H1 (cell line): ENCODE data around the gene TSTD2. TPM values are rescaled to one million over a fixed set of nuclear protein-coding genes. Genes with fewer than 3 reads are reported as not detected.

Experiments
- CTCF ChIA-PET: fragments of 300-600 bp; sonication (Branson Sonifier 250); formaldehyde crosslinking; loops from one replicate; lab custom pipeline; 2021; ENCODE audit not compliant: partially characterized antibody; lab: Charles Lee
- POLR2A ChIA-PET: fragments of 300-600 bp; sonication (Branson Sonifier 250); formaldehyde crosslinking; loops from one replicate; lab custom pipeline; 2021; ENCODE audit warnings: inconsistent platforms; ENCODE audit not compliant: partially characterized antibody; lab: Charles Lee
- DNase-seq, 2 experiments: peaks; one replicate each; pipeline versions ENCODE4 v3.0.0 to v3.0.0-alpha.2; 2010 to 2022; ENCODE audit warnings: low spot score in 2 of 2, low read depth in 1 of 2, mixed read lengths in 1 of 2
- FAIRE-seq: peaks from 2 replicates; lab custom pipeline; 2011; peaks lifted over from hg19 to GRCh38; lab: Jason Lieb, UNC
- H2AFZ ChIP-seq: 2 replicates; pipeline ENCODE4 v1.8.1; 2012; ENCODE audit warnings: low read length, inconsistent platforms
- H2AK5ac ChIP-seq: 2 replicates; pipeline ENCODE4 v1.6.1; 2013; ENCODE audit warnings: low read depth, low read length
- H2BK120ac ChIP-seq: replicated peaks from 2 replicates; pipeline ENCODE3; 2013; ENCODE audit warnings: low read depth, low read length, inconsistent platforms
- H2BK12ac ChIP-seq: 2 replicates; pipeline ENCODE4 v1.6.1; 2013; ENCODE audit warnings: low read depth, low read length
- H2BK15ac ChIP-seq: 2 replicates; pipeline ENCODE4 v1.6.1; 2013; ENCODE audit warnings: low read length
- H2BK20ac ChIP-seq: 2 replicates; pipeline ENCODE4 v1.6.1; 2013; ENCODE audit warnings: low read length
- H2BK5ac ChIP-seq: 2 replicates; pipeline ENCODE4 v1.6.1; 2013; ENCODE audit warnings: low read depth, low read length
- H3K14ac ChIP-seq: 2 replicates; pipeline ENCODE4 v1.6.1; 2013; ENCODE audit warnings: inconsistent platforms; ENCODE audit not compliant: insufficient read length
- H3K18ac ChIP-seq: 2 replicates; pipeline ENCODE4 v1.6.1; 2013; ENCODE audit warnings: low read length; ENCODE audit errors: extremely low read depth
- H3K23ac ChIP-seq: 2 replicates; pipeline ENCODE4 v1.6.1; 2013; ENCODE audit warnings: inconsistent platforms; ENCODE audit not compliant: insufficient read length
- H3K23me2 ChIP-seq: 2 replicates; pipeline ENCODE4 v1.6.1; 2013; ENCODE audit warnings: low read depth, low read length
- H3K27ac ChIP-seq: 2 replicates; pipeline ENCODE4 v1.6.1; 2011; ENCODE audit warnings: low read depth, low read length, inconsistent platforms
- H3K27me3 ChIP-seq, 4 experiments: replicated peaks in 1 of 4; 1 replicate in 1 of 4; 2 replicates in 3 of 4; pipeline versions ENCODE4 v1.6.1 to v1.8.1; 2011 to 2013; ENCODE audit warnings: low read length in 3 of 4, mild to moderate bottlenecking in 3 of 4, inconsistent platforms in 2 of 4, mixed read lengths in 2 of 4, moderate library complexity in 1 of 4; ENCODE audit not compliant: control insufficient read depth in 3 of 4, insufficient read depth in 3 of 4; ENCODE audit errors: extremely low read depth in 1 of 4
- H3K36me3 ChIP-seq, 4 experiments: 2 replicates each; pipeline versions ENCODE4 v1.6.1 to v1.8.1; 2011 to 2013; ENCODE audit warnings: mild to moderate bottlenecking in 4 of 4, low read length in 3 of 4, moderate library complexity in 2 of 4, control low read depth in 1 of 4, inconsistent platforms in 1 of 4; ENCODE audit not compliant: insufficient read depth in 4 of 4, control insufficient read depth in 2 of 4
- H3K4ac ChIP-seq: replicated peaks from 2 replicates; pipeline ENCODE3; 2013; ENCODE audit warnings: low read length, low read depth, mixed read lengths, inconsistent platforms; ENCODE audit not compliant: insufficient read length
- H3K4me1 ChIP-seq, 4 experiments: replicated peaks in 1 of 4; 1 replicate in 1 of 4; 2 replicates in 3 of 4; pipeline versions ENCODE4 v1.6.1 to v1.8.1; 2011 to 2013; ENCODE audit warnings: low read length in 3 of 4, inconsistent platforms in 2 of 4, mixed read lengths in 1 of 4; ENCODE audit not compliant: insufficient read depth in 4 of 4, control insufficient read depth in 3 of 4
- H3K4me2 ChIP-seq, 2 experiments: 2 replicates each; pipeline versions ENCODE4 v1.6.1 to v1.8.1; 2011 to 2013; ENCODE audit warnings: low read depth in 2 of 2, low read length in 2 of 2, control low read depth in 1 of 2, inconsistent platforms in 1 of 2, mild to moderate bottlenecking in 1 of 2; ENCODE audit not compliant: insufficient read depth in 1 of 2
- H3K4me3 ChIP-seq, 4 experiments: fragments of 200-600, 300-600 bp in 1 of 4; sonication (generic), shearing (Covaris generic), sonication (Bioruptor Twin) in 1 of 4; 2 replicates each; pipeline versions ENCODE4 v1.5.1 to v1.8.1; 2011 to 2016; ENCODE audit warnings: low read length in 4 of 4, low read depth in 3 of 4, control low read depth in 2 of 4, inconsistent platforms in 2 of 4, mild to moderate bottlenecking in 2 of 4, mixed read lengths in 1 of 4, moderate library complexity in 1 of 4; ENCODE audit not compliant: insufficient read depth in 2 of 4; ENCODE audit errors: extremely low read depth in 1 of 4
- H3K56ac ChIP-seq: replicated peaks from 2 replicates; pipeline ENCODE3; 2013; ENCODE audit warnings: low read depth, mild to moderate bottlenecking, mixed read lengths, low read length, inconsistent platforms; ENCODE audit not compliant: insufficient read length
- H3K79me1 ChIP-seq: 2 replicates; pipeline ENCODE4 v1.6.1; 2013; ENCODE audit warnings: low read depth, low read length, control low read depth
- H3K79me2 ChIP-seq, 2 experiments: 2 replicates each; pipeline versions ENCODE4 v1.6.1 to v1.8.1; 2012 to 2013; ENCODE audit warnings: low read length in 2 of 2, mild to moderate bottlenecking in 2 of 2, inconsistent platforms in 1 of 2; ENCODE audit not compliant: insufficient read depth in 2 of 2, control insufficient read depth in 1 of 2
- H3K9ac ChIP-seq, 4 experiments: replicated peaks in 1 of 4; 1 replicate in 1 of 4; 2 replicates in 3 of 4; pipeline versions ENCODE4 v1.6.1 to v1.8.1; 2011 to 2013; ENCODE audit warnings: low read depth in 3 of 4, low read length in 3 of 4, control low read depth in 2 of 4, mild to moderate bottlenecking in 2 of 4, moderate library complexity in 2 of 4, inconsistent platforms in 1 of 4; ENCODE audit errors: extremely low read depth in 1 of 4
- H3K9me3 ChIP-seq, 2 experiments: 2 replicates each; pipeline versions ENCODE4 v1.6.1 to v1.8.1; 2012 to 2013; ENCODE audit warnings: mild to moderate bottlenecking in 2 of 2, moderate library complexity in 2 of 2, control low read depth in 1 of 2, inconsistent platforms in 1 of 2, low read depth in 1 of 2, low read length in 1 of 2, mixed read lengths in 1 of 2; ENCODE audit not compliant: insufficient read depth in 2 of 2
- H4K20me1 ChIP-seq, 2 experiments: replicated peaks in 1 of 2; 2 replicates each; pipeline versions ENCODE3 to v1.8.1; 2011 to 2013; ENCODE audit warnings: inconsistent platforms in 2 of 2, low read length in 2 of 2, mild to moderate bottlenecking in 1 of 2; ENCODE audit not compliant: insufficient read depth in 2 of 2, control insufficient read depth in 1 of 2
- H4K5ac ChIP-seq: 2 replicates; pipeline ENCODE4 v1.6.1; 2013; ENCODE audit warnings: low read length, low read depth, mixed read lengths, inconsistent platforms; ENCODE audit not compliant: insufficient read length
- H4K8ac ChIP-seq: 2 replicates; pipeline ENCODE4 v1.8.0; 2013; ENCODE audit warnings: mild to moderate bottlenecking, moderate library complexity, low read length, inconsistent platforms; ENCODE audit not compliant: insufficient read depth; ENCODE audit errors: extremely low read depth
- H4K91ac ChIP-seq: replicated peaks from 2 replicates; pipeline ENCODE3; 2013; ENCODE audit warnings: low read length, mixed read lengths, inconsistent platforms; ENCODE audit not compliant: insufficient read length
- HDAC2 ChIP-seq, 2 experiments: fragments of 300-600 bp in 1 of 2; sonication (generic) in 1 of 2; IDR thresholded peaks; 2 replicates each; pipeline ENCODE4 v1.6.1; 2011 to 2012; ENCODE audit warnings: low read depth in 2 of 2, low read length in 2 of 2, mild to moderate bottlenecking in 2 of 2, moderate library complexity in 2 of 2, borderline replicate concordance in 1 of 2, inconsistent platforms in 1 of 2
- RAD21 ChIP-seq, 2 experiments: IDR thresholded peaks in 1 of 2; conservative IDR thresholded peaks in 1 of 2; 2 replicates each; pipeline ENCODE4 v1.6.1; 2011; ENCODE audit warnings: low read depth in 2 of 2, low read length in 2 of 2, improper control_type of control experiment in 1 of 2, inconsistent platforms in 1 of 2, mild to moderate bottlenecking in 1 of 2, moderate library complexity in 1 of 2
- SAP30 ChIP-seq: fragments of 300-600 bp; sonication (generic); IDR thresholded peaks from 2 replicates; pipeline ENCODE4 v1.7.1; 2012; ENCODE audit warnings: low read length, moderate library complexity, mild to moderate bottlenecking, inconsistent platforms; ENCODE audit not compliant: insufficient read depth, insufficient replicate concordance
- YY1 ChIP-seq: IDR thresholded peaks from 2 replicates; pipeline ENCODE4 v1.6.1; 2011; ENCODE audit warnings: low read depth, mild to moderate bottlenecking, low read length
- WGBS, 2 experiments: shearing (Covaris generic) in 1 of 2; methylation state at CpG; one replicate each; pipeline versions ENCODE4 v1.1.6 to v1.1.7; 2013 to 2015; ENCODE audit warnings: low lambda C conversion rate in 2 of 2, mixed read lengths in 2 of 2, inconsistent platforms in 1 of 2, low coverage in 1 of 2, missing lambda C conversion rate in 1 of 2; ENCODE audit not compliant: insufficient replicate concordance in 2 of 2, insufficient coverage in 1 of 2, insufficient read length in 1 of 2; ENCODE audit errors: extremely low coverage in 1 of 2, missing lambda C conversion rate in 1 of 2; 5-methylcytosine and 5-hydroxymethylcytosine counted together
- polyA plus RNA-seq, 7 experiments: library from polyadenylated mRNA; depleted of rRNA in 3 of 7; stranded (reverse) in 5 of 7; unstranded in 2 of 7; fragments of >200 nt in 5 of 7; fragments of 200-250 nt in 2 of 7; gene quantifications; 1 replicate in 5 of 7; 2 replicates in 1 of 7; 4 replicates in 1 of 7; pipeline versions ENCODE4 v1.2.1 to v1.2.3, GENCODE V29; 2011 to 2013; ENCODE audit warnings: missing spikeins in 2 of 7, mixed read lengths in 2 of 7
- total RNA-seq: library from RNA; stranded (reverse); fragmentation: NEBNext Ultra II Directional; extraction: Animal tissue kit (Norgen Biotek cat#: 25700); gene quantifications from 2 replicates; pipeline ENCODE4 v1.2.1, GENCODE V29; 2021
- TF ChIP-seq, protein P1 (sequence below): IDR thresholded peaks from 2 replicates; pipeline ENCODE4 v1.6.1; 2012; ENCODE audit warnings: inconsistent platforms
- TF ChIP-seq, protein P2 (sequence below), 3 experiments: IDR thresholded peaks; 1 replicate in 2 of 3; 2 replicates in 1 of 3; pipeline versions ENCODE4 v1.5.1 to v1.6.1; 2011; ENCODE audit warnings: low read length in 3 of 3, mild to moderate bottlenecking in 3 of 3, inconsistent platforms in 2 of 3, low read depth in 1 of 3, moderate library complexity in 1 of 3; ENCODE audit not compliant: insufficient read depth in 1 of 3; ENCODE audit errors: control extremely low read depth in 1 of 3

Gene TSTD2
- total and polyA plus RNA-seq, 2 of the 8 experiments (the other 6 are each of a cell fraction or from before 2014, with no cell fraction given), result 16.1 to 17.5 TPM

DNA sequence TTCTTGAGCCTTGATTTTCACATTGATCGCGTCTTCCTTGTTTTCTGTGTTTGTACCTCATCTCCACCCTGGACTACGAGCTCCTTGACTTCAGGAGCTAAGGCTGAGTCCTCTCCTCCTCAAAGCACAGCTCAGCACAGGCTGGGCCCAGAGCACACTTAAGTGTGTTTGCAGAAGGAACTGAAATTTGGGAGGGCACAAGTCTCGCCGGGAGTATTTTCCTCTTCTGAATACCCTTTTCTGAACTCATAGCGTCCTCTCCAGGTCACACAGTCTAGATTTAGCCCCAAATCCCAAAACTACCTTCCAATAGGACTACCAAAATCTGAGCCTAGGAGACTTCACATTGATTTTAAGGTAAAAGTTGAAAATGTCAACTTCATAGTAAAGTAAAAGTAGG lies 41.6 kb downstream of the TSTD2 start:
- peak overlapping the region; percentile 55; the same call in 1 of the 2 replicates for H2BK12ac ChIP-seq
- H2AK5ac ChIP-seq, result no peak overlapping the region
- no peak overlapping the region for H3K56ac ChIP-seq
- no peak overlapping the region for H3K9ac ChIP-seq
- no peaks in the 10 kb centered on the region for H3K79me2 ChIP-seq
- no peak overlapping the region for H2BK5ac ChIP-seq
- TF ChIP-seq SAP30 (no peak), HDAC2 (IDR thresholded peaks at IDR 0.05; ENCODE audit: borderline replicate concordance in 1 of 2, low read depth in 2 of 2, low read length in 2 of 2) (no peak), RAD21 (IDR thresholded peaks at IDR 0.05 in 1 of 2, conservative IDR thresholded peaks at IDR 0.05 in 1 of 2; ENCODE audit: low read depth in 2 of 2, low read length in 2 of 2) (peak; percentile 67 to 70), YY1 (no peak)
- TF ChIP-seq, protein P1, sequence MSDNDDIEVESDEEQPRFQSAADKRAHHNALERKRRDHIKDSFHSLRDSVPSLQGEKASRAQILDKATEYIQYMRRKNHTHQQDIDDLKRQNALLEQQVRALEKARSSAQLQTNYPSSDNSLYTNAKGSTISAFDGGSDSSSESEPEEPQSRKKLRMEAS, result no peak
- TF ChIP-seq, protein P2, sequence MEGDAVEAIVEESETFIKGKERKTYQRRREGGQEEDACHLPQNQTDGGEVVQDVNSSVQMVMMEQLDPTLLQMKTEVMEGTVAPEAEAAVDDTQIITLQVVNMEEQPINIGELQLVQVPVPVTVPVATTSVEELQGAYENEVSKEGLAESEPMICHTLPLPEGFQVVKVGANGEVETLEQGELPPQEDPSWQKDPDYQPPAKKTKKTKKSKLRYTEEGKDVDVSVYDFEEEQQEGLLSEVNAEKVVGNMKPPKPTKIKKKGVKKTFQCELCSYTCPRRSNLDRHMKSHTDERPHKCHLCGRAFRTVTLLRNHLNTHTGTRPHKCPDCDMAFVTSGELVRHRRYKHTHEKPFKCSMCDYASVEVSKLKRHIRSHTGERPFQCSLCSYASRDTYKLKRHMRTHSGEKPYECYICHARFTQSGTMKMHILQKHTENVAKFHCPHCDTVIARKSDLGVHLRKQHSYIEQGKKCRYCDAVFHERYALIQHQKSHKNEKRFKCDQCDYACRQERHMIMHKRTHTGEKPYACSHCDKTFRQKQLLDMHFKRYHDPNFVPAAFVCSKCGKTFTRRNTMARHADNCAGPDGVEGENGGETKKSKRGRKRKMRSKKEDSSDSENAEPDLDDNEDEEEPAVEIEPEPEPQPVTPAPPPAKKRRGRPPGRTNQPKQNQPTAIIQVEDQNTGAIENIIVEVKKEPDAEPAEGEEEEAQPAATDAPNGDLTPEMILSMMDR (IDR thresholded peaks at IDR 0.05; ENCODE audit: control extremely low read depth in 1 of 3, insufficient read depth in 1 of 3, low read depth in 1 of 3, low read length in 3 of 3), result peak in 2 of 3 experiments; percentile 28 to 48; a peak in 3 of 4 replicates
- no peak overlapping the region for H3K27ac ChIP-seq
- 89% methylated on average over 6 of the region's 6 CpGs; no CpG with 5 or more reads in 1 of the 2 experiments for WGBS, 2 experiments
- no peak overlapping the region for H3K4me2 ChIP-seq
- POLR2A ChIA-PET, result interaction anchor here (1.0 kb wide), 1 partner anchor 64 kb away, joined by 3 read pairs; no protein-coding TSS in a partner anchor
- no peak overlapping the region for H4K8ac ChIP-seq
- H3K23me2 ChIP-seq, result no peaks in the 10 kb centered on the region
- no peak overlapping the region for H2BK15ac ChIP-seq
- H3K4me1 ChIP-seq, result no peaks in the 10 kb centered on the region; a peak in 2 of 7 replicates
- H4K91ac ChIP-seq, result no peak overlapping the region
- no peak overlapping the region for H3K4me3 ChIP-seq
- H4K5ac ChIP-seq, result no peak overlapping the region
- FAIRE-seq (no peak), DNase-seq (no peak)
- H3K14ac ChIP-seq, result no peak overlapping the region
- H2BK120ac ChIP-seq, result no peak overlapping the region
- no peaks in the 10 kb centered on the region for H3K27me3 ChIP-seq
- no peaks in the 10 kb centered on the region for H4K20me1 ChIP-seq
- H2BK20ac ChIP-seq, result no peak overlapping the region
- no peaks in the 10 kb centered on the region for H3K79me1 ChIP-seq
- H2AFZ ChIP-seq, result peak overlapping the region; percentile 11; the same call in 1 of the 2 replicates
- H3K9me3 ChIP-seq, result peaks cover 3 to 4% of the 10 kb centered on the region in 2 experiments; a peak in 2 of 4 replicates
- H3K36me3 ChIP-seq, result no peaks in the 10 kb centered on the region
- CTCF ChIA-PET, result interaction anchor here (1.7 to 22.2 kb wide), 2 partner anchors 89 to 121 kb away, joined by 4 to 574 read pairs; no protein-coding TSS in a partner anchor
- H3K4ac ChIP-seq, result no peak overlapping the region
- H3K23ac ChIP-seq, result no peak overlapping the region
- no peak overlapping the region for H3K18ac ChIP-seq
